Measurements from ENCODE around the gene TNK2.
"Not testable (repeated sequence)": the region's sequence is repeated elsewhere in the genome, so short reads cannot be mapped to it uniquely, and the experiment has no call there.

TNK2 gene

GRCh38 chr3:195916291-195916690 is 7.9 kb upstream of the TNK2 start:
- DNase-seq = no peak

- peak; percentile 86 for DNase-seq
Observed at GRCh38 chr3:195914648-195915473, 6.5 kb upstream of the TNK2 start.

GRCh38 chr3:195914146-195914545 is 5.8 kb upstream of the TNK2 start:
- not testable (repeated sequence) for DNase-seq

- no peak for DNase-seq
Observed at GRCh38 chr3:195913382-195913781, 5.0 kb upstream of the TNK2 start.

- DNase-seq = no peak
Observed at GRCh38 chr3:195911946-195912270, 3.6 kb upstream of the TNK2 start.

- DNase-seq = no peak
Observed at GRCh38 chr3:195911041-195911945, 2.9 kb upstream of the TNK2 start.

- no peak for DNase-seq
Observed at GRCh38 chr3:195910499-195910845, 2.1 kb upstream of the TNK2 start.

GRCh38 chr3:195909644-195910498 is 1.5 kb upstream of the TNK2 start:
- peak; percentile 71 for DNase-seq

- peak; percentile 24 for DNase-seq
Observed at GRCh38 chr3:195908694-195909581, 587 bp upstream of the TNK2 start.

GRCh38 chr3:195907684-195907933 is 742 bp downstream of the TNK2 start:
- DNase-seq = no peak

- no peak for DNase-seq
Observed at GRCh38 chr3:195906865-195907683, 1.3 kb downstream of the TNK2 start.

- DNase-seq = no peak
Observed at GRCh38 chr3:195905970-195906864, 2.1 kb downstream of the TNK2 start.

GRCh38 chr3:195904368-195904767 is 4.0 kb downstream of the TNK2 start:
- no peak for DNase-seq

GRCh38 chr3:195903950-195904290 is 4.4 kb downstream of the TNK2 start:
- no peak for DNase-seq

- not testable (repeated sequence) for DNase-seq
Observed at GRCh38 chr3:195902634-195903033, 5.7 kb downstream of the TNK2 start.

GRCh38 chr3:195901836-195902585 is 6.3 kb downstream of the TNK2 start:
- not testable (repeated sequence) for DNase-seq

- peak; percentile 48 for DNase-seq
Observed at GRCh38 chr3:195900436-195901355, 7.7 kb downstream of the TNK2 start.

GRCh38 chr3:195899701-195900435 is 8.5 kb downstream of the TNK2 start:
- no peak for DNase-seq

Measured in retina (tissue), 1 donor.